HepG2 (cell line): ENCODE measurements around the gene CNTD1. TPM values are rescaled to one million over a fixed set of nuclear protein-coding genes. Genes with fewer than 3 reads are reported as not detected.

ENCODE experiments used
- DPF2 ChIP-seq: sonication (generic); formaldehyde crosslinking; IDR thresholded peaks from 2 replicates; pipeline ENCODE4 v1.4.0; 2020; ENCODE audit warnings: mild to moderate bottlenecking, low read depth, missing genetic modification reagents, borderline replicate concordance
- FLYWCH1 ChIP-seq: sonication (generic); formaldehyde crosslinking; IDR thresholded peaks from 2 replicates; pipeline ENCODE4 v1.8.1; 2023; ENCODE audit warnings: mild to moderate bottlenecking, missing genetic modification reagents
- GLI4 ChIP-seq: sonication (generic); formaldehyde crosslinking; IDR thresholded peaks from 2 replicates; pipeline ENCODE4 v1.5.1; 2020; ENCODE audit warnings: missing genetic modification reagents, mild to moderate bottlenecking, moderate library complexity, borderline replicate concordance
- LCORL ChIP-seq, 2 experiments: fragments of 450-650 bp in 1 of 2; sonication (generic) in 1 of 2; formaldehyde crosslinking in 1 of 2; IDR thresholded peaks; 2 replicates each; pipeline versions ENCODE4 v1.5.0 to v1.6.1; 2017 to 2020; ENCODE audit warnings: antibody characterized with exemption in 1 of 2, missing genetic modification reagents in 1 of 2
- MXI1 ChIP-seq: IDR thresholded peaks from 3 replicates; pipeline ENCODE4 v1.6.1; 2012; ENCODE audit warnings: low read depth, low read length, inconsistent platforms, borderline replicate concordance
- NR2C2 ChIP-seq: sonication (generic); formaldehyde crosslinking; IDR thresholded peaks from 2 replicates; pipeline ENCODE4 v1.4.0; 2020; ENCODE audit warnings: missing genetic modification reagents, mild to moderate bottlenecking, moderate library complexity, borderline replicate concordance
- NR2F1 ChIP-seq, 2 experiments: fragments of 450-650 bp in 1 of 2; formaldehyde crosslinking in 1 of 2; IDR thresholded peaks; 2 replicates each; pipeline versions ENCODE4 v1.5.0 to v1.6.1; 2016 to 2020; ENCODE audit warnings: mild to moderate bottlenecking in 1 of 2, missing compliant biosample characterization in 1 of 2, missing genetic modification reagents in 1 of 2, moderate library complexity in 1 of 2
- RXRA ChIP-seq: sonication (generic); formaldehyde crosslinking; IDR thresholded peaks from 2 replicates; pipeline ENCODE4 v1.5.1; 2020; ENCODE audit warnings: missing genetic modification reagents
- THAP11 ChIP-seq: IDR thresholded peaks from 2 replicates; pipeline ENCODE4 v1.6.1; 2016; ENCODE audit warnings: missing biosample characterization, missing genetic modification reagents
- ZFP1 ChIP-seq: IDR thresholded peaks from 2 replicates; pipeline ENCODE4 v1.6.1; 2016
- ZKSCAN5 ChIP-seq: sonication (generic); formaldehyde crosslinking; IDR thresholded peaks from 2 replicates; pipeline ENCODE4 v1.5.1; 2020; ENCODE audit warnings: mild to moderate bottlenecking, missing genetic modification reagents
- ZNF121 ChIP-seq: sonication (generic); formaldehyde crosslinking; IDR thresholded peaks from 2 replicates; pipeline ENCODE4 v1.5.0; 2020; ENCODE audit warnings: mild to moderate bottlenecking, missing genetic modification reagents
- ZNF263 ChIP-seq: sonication (generic); formaldehyde crosslinking; IDR thresholded peaks from 2 replicates; pipeline ENCODE4 v1.4.0; 2020; ENCODE audit warnings: missing genetic modification reagents
- ZNF264 ChIP-seq: sonication (generic); formaldehyde crosslinking; IDR thresholded peaks from 2 replicates; pipeline ENCODE4 v1.4.0; 2020; ENCODE audit warnings: missing genetic modification reagents
- ZNF331 ChIP-seq: sonication (generic); formaldehyde crosslinking; IDR thresholded peaks from 2 replicates; pipeline ENCODE4 v1.4.0; 2020; ENCODE audit warnings: missing genetic modification reagents
- ZNF451 ChIP-seq: sonication (generic); formaldehyde crosslinking; IDR thresholded peaks from 2 replicates; pipeline ENCODE4 v1.5.0; 2020; ENCODE audit warnings: mild to moderate bottlenecking, missing genetic modification reagents
- ZNF569 ChIP-seq: sonication (generic); formaldehyde crosslinking; IDR thresholded peaks from 2 replicates; pipeline ENCODE4 v1.5.0; 2020; ENCODE audit warnings: mild to moderate bottlenecking, missing genetic modification reagents, moderate library complexity, borderline replicate concordance
- ZNF768 ChIP-seq: sonication (generic); formaldehyde crosslinking; IDR thresholded peaks from 2 replicates; pipeline ENCODE4 v1.4.0; 2020; ENCODE audit warnings: missing genetic modification reagents
- ZNF772 ChIP-seq: sonication (generic); formaldehyde crosslinking; IDR thresholded peaks from 2 replicates; pipeline ENCODE4 v1.5.0; 2020; ENCODE audit warnings: mild to moderate bottlenecking, missing genetic modification reagents
- polyA plus RNA-seq, 8 experiments: library from polyadenylated mRNA; depleted of rRNA in 3 of 8; stranded (reverse) in 7 of 8; unstranded in 1 of 8; fragments of >200 nt; fragmentation: Illumina TruSeq in 4 of 8; extraction: Trizol in 4 of 8; gene quantifications; 2 replicates each; pipeline versions ENCODE4 v1.2.1 to v1.2.3, GENCODE V29; 2011 to 2016; ENCODE audit warnings: low read depth in 4 of 8, missing spikeins in 1 of 8, mixed read lengths in 1 of 8; ENCODE audit not compliant: insufficient read depth in 1 of 8
- total RNA-seq, 5 experiments: library from RNA; depleted of rRNA; stranded (reverse); fragments of >200 nt; fragmentation: Illumina TruSeq; extraction: Trizol; gene quantifications; 2 replicates each; pipeline ENCODE4 v1.2.3, GENCODE V29; 2016; ENCODE audit warnings: low read depth in 1 of 5
- TF ChIP-seq, protein P1 (sequence below): sonication (generic); formaldehyde crosslinking; IDR thresholded peaks from 2 replicates; pipeline ENCODE4 v1.4.0; 2020; ENCODE audit warnings: missing genetic modification reagents; ENCODE audit errors: not compliant biosample characterization
- TF ChIP-seq, protein P2 (sequence below): sonication (generic); formaldehyde crosslinking; IDR thresholded peaks from 2 replicates; pipeline ENCODE4 v1.4.0; 2020; ENCODE audit warnings: missing genetic modification reagents
- TF ChIP-seq, protein P3 (sequence below): sonication (generic); formaldehyde crosslinking; IDR thresholded peaks from 2 replicates; pipeline ENCODE4 v1.4.0; 2020; ENCODE audit warnings: missing genetic modification reagents
- TF ChIP-seq, protein P4 (sequence below): sonication (generic); formaldehyde crosslinking; conservative IDR thresholded peaks from 2 replicates; pipeline ENCODE4 v1.4.0; 2020; ENCODE audit warnings: mild to moderate bottlenecking, missing genetic modification reagents, moderate library complexity

Gene CNTD1
- total and polyA plus RNA-seq, 2 of the 13 experiments (the other 11 are each of a cell fraction or from before 2014, with no cell fraction given): 0.11 to 0.15 TPM

DNA sequence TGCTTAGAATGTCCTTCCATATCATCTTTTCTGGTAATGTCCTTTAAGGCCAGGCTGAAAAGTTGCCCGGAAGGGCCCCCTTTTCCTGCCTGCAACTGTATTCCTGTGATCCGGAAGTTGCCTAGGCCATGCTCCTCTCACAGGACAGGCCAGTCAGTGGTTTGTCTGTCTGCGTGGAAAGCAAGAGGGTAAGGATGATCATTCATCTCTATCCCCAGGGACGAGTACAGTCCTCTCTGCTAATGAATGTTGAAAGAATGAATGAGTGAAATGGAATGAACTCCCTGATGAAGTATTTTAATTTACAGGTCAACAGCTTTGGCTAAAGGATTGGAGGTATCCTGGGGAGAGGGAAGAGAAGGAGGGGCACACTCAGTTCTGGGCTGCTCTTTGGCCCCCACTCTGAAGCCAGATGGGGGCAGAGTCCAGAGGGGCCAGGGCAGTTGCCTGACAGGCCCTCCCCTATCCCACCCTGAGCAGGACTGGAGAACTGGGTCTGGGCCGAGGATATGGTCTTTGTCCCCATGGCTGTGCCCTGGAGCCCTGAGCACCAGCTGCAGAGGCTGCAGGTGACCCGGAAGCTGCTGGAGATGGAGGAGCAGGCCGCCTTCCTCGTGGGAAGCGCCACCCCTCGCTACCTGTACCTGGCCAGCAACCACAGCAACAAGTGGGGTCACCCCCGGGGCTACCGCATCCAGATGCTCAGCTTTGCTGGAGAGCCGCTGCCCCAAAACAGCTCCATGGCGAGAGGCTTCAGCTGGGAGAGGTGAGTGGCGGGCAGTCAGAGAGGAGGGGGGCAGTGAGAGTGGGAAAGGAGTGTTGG lies 55.5 kb downstream of the CNTD1 start (continued):
- TF ChIP-seq MXI1 (peak; percentile 3; the same call in 1 of the 3 replicates), THAP11 (CRISPR knock-in tag) (no peak), NR2C2 (peak; percentile 86; the same call in 1 of the 2 replicates), ZNF331 (0 out of 2 replicates have a peak, but pooled peaks have one; percentile 15), ZNF121 (CRISPR knock-in tag) (peak; percentile 12; the same call in 1 of the 2 replicates), ZNF768 (CRISPR knock-in tag) (peak; percentile 21; the same call in 1 of the 2 replicates), RXRA (CRISPR knock-in tag) (peak; percentile 74; the same call in 1 of the 2 replicates), ZKSCAN5 (CRISPR knock-in tag) (no peak), FLYWCH1 (CRISPR knock-in tag) (no peak), DPF2 (CRISPR knock-in tag) (peak; percentile 52; the same call in 1 of the 2 replicates), ZNF451 (CRISPR knock-in tag) (0 out of 2 replicates have a peak, but pooled peaks have one; percentile 13), ZNF569 (CRISPR knock-in tag) (0 out of 2 replicates have a peak, but pooled peaks have one; percentile 58), NR2F1 (CRISPR knock-in tag; IDR thresholded peaks at IDR 0.05) (peak in 1 of 2 experiments; percentile 33; a peak in 1 of 4 replicates), ZNF772 (CRISPR knock-in tag) (no peak), LCORL (IDR thresholded peaks at IDR 0.05) (no peak), LCORL (CRISPR knock-in tag; IDR thresholded peaks at IDR 0.05) (peak; percentile 95), GLI4 (CRISPR knock-in tag) (no peak), ZFP1 (CRISPR knock-in tag) (peak; percentile 64; the same call in 1 of the 2 replicates), ZNF264 (CRISPR knock-in tag) (no peak; the same call in 1 of the 2 replicates), ZNF263 (CRISPR knock-in tag) (peak; percentile 71)
- TF ChIP-seq, protein P1, sequence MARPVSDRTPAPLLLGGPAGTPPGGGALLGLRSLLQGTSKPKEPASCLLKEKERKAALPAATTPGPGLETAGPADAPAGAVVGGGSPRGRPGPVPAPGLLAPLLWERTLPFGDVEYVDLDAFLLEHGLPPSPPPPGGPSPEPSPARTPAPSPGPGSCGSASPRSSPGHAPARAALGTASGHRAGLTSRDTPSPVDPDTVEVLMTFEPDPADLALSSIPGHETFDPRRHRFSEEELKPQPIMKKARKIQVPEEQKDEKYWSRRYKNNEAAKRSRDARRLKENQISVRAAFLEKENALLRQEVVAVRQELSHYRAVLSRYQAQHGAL (CRISPR knock-in tag): peak; percentile 43
- TF ChIP-seq, protein P2, sequence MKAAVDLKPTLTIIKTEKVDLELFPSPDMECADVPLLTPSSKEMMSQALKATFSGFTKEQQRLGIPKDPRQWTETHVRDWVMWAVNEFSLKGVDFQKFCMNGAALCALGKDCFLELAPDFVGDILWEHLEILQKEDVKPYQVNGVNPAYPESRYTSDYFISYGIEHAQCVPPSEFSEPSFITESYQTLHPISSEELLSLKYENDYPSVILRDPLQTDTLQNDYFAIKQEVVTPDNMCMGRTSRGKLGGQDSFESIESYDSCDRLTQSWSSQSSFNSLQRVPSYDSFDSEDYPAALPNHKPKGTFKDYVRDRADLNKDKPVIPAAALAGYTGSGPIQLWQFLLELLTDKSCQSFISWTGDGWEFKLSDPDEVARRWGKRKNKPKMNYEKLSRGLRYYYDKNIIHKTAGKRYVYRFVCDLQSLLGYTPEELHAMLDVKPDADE: no peak
- TF ChIP-seq, protein P3, sequence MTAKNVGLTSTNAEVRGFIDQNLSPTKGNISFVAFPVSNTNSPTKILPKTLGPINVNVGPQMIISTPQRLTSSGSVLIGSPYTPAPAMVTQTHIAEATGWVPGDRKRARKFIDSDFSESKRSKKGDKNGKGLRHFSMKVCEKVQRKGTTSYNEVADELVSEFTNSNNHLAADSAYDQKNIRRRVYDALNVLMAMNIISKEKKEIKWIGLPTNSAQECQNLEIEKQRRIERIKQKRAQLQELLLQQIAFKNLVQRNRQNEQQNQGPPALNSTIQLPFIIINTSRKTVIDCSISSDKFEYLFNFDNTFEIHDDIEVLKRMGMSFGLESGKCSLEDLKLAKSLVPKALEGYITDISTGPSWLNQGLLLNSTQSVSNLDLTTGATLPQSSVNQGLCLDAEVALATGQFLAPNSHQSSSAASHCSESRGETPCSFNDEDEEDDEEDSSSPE: no peak
- TF ChIP-seq, protein P4, sequence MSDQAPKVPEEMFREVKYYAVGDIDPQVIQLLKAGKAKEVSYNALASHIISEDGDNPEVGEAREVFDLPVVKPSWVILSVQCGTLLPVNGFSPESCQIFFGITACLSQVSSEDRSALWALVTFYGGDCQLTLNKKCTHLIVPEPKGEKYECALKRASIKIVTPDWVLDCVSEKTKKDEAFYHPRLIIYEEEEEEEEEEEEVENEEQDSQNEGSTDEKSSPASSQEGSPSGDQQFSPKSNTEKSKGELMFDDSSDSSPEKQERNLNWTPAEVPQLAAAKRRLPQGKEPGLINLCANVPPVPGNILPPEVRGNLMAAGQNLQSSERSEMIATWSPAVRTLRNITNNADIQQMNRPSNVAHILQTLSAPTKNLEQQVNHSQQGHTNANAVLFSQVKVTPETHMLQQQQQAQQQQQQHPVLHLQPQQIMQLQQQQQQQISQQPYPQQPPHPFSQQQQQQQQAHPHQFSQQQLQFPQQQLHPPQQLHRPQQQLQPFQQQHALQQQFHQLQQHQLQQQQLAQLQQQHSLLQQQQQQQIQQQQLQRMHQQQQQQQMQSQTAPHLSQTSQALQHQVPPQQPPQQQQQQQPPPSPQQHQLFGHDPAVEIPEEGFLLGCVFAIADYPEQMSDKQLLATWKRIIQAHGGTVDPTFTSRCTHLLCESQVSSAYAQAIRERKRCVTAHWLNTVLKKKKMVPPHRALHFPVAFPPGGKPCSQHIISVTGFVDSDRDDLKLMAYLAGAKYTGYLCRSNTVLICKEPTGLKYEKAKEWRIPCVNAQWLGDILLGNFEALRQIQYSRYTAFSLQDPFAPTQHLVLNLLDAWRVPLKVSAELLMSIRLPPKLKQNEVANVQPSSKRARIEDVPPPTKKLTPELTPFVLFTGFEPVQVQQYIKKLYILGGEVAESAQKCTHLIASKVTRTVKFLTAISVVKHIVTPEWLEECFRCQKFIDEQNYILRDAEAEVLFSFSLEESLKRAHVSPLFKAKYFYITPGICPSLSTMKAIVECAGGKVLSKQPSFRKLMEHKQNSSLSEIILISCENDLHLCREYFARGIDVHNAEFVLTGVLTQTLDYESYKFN (CRISPR knock-in tag): peak; percentile 95
